Heart left ventricle (tissue), 16 donors: ENCODE data around the gene SPTBN1. TPM values are rescaled to one million over a fixed set of nuclear protein-coding genes. Genes with fewer than 3 reads are reported as not detected.

ENCODE experiments used
- ATAC-seq, 4 donors: fragments of 200-7000 bp; cut with Tn5 transposase; one replicate each; pipeline ENCODE4 v1.9.1; 2020 to 2022; ENCODE audit warnings: moderate library complexity in 4 of 4, mild to moderate bottlenecking in 3 of 4, moderate number of reproducible peaks in 1 of 4
- DNase-seq, 5 donors: peaks; one replicate each; pipeline ENCODE4 v3.0.0-alpha.2; 2020
- H3K27ac ChIP-seq, 12 donors: fragments of 200-600 bp; sonication (generic) in 4 of 12; one replicate each; pipeline versions ENCODE4 v1.5.0 to v1.8.0; 2016 to 2022; ENCODE audit warnings: mild to moderate bottlenecking in 2 of 12
- H3K27me3 ChIP-seq, 9 donors: fragments of 200-600 bp; sonication (generic) in 2 of 9; one replicate each; pipeline versions ENCODE4 v1.5.1 to v1.8.0; 2016 to 2022; ENCODE audit warnings: mild to moderate bottlenecking in 3 of 9
- H3K36me3 ChIP-seq, 9 donors: fragments of 200-600 bp; sonication (generic) in 2 of 9; one replicate each; pipeline versions ENCODE4 v1.5.0 to v1.8.0; 2018 to 2022; ENCODE audit warnings: mild to moderate bottlenecking in 2 of 9
- H3K4me1 ChIP-seq, 12 donors: fragments of 200-600 bp; sonication (generic) in 4 of 12; one replicate each; pipeline versions ENCODE4 v1.5.0 to v1.8.0; 2016 to 2022; ENCODE audit warnings: mild to moderate bottlenecking in 3 of 12
- H3K4me3 ChIP-seq, 12 donors: fragments of 200-600 bp; sonication (generic) in 4 of 12; one replicate each; pipeline versions ENCODE4 v1.5.0 to v1.8.0; 2017 to 2022; ENCODE audit warnings: mild to moderate bottlenecking in 9 of 12, moderate library complexity in 4 of 12
- H3K9me3 ChIP-seq, 12 donors: fragments of 200-600 bp; sonication (generic) in 4 of 12; one replicate each; pipeline versions ENCODE4 v1.5.0 to v1.8.0; 2016 to 2022; ENCODE audit warnings: mild to moderate bottlenecking in 1 of 12
- CTCF ChIP-seq, 12 donors: fragments of 200-600 bp; sonication (generic) in 4 of 12; IDR thresholded peaks; one replicate each; pipeline versions ENCODE4 v1.5.0 to v1.8.0; 2018 to 2022; ENCODE audit warnings: antibody characterized with exemption in 12 of 12, mild to moderate bottlenecking in 5 of 12
- POLR2A ChIP-seq, 2 donors: fragments of 450-650 bp; IDR thresholded peaks; one replicate each; pipeline ENCODE4 v1.6.1; 2017; ENCODE audit warnings: antibody characterized with exemption in 2 of 2, mild to moderate bottlenecking in 2 of 2, moderate library complexity in 2 of 2
- WGBS, 4 donors: extraction: QIAGEN DNeasy Blood & Tissue Kit in 2 of 4; methylation state at CpG; one replicate each; pipeline versions ENCODE4 v1.1.5 to v1.1.7; 2013 to 2018; 5-methylcytosine and 5-hydroxymethylcytosine counted together
- intact Hi-C, 10 donors: fragments of 100-400 bp; cut with DNase I; formaldehyde crosslinking; loops; one replicate each; pipeline versions ENCODE4 v1.11.1 to v1.14.2; 2022
- polyA plus RNA-seq, 2 donors: library from polyadenylated mRNA; stranded (reverse); fragments of 200-250 nt; gene quantifications; one replicate each; pipeline ENCODE4 v1.2.3, GENCODE V29; 2013
- total RNA-seq, 9 donors: library from RNA; depleted of rRNA in 2 of 9; stranded (reverse); fragments of >200 nt in 2 of 9; fragmentation: NEBNext Ultra II Directional in 3 of 9; extraction: Animal tissue kit (Norgen Biotek cat#: 25700) in 3 of 9; gene quantifications; one replicate each; pipeline versions ENCODE4 v1.1.0 to v1.2.4, GENCODE V29; 2016 to 2023
- donor health status: ischemic (EF 13 %, LVEDD 7.1; RV severe dilation, severe dysfunction).
- donor health status: healthy with polysubstance abuse.
- donor health status: DM: no; HTN: yes; CAD: no.
- donor health status: DM: no; HTN: no; CAD: no.
- donor health status: ischemic (EF 25% LVEDD 6.9; RV normal size, moderate dysfunction).
- donor health status: ischemic (EF 25% LVEDD 5.7; RV mildly dilated, moderate dysfunction).
- donor health status: healthy.
- donor health status: DM: yes; HTN: yes; CAD: no.
- donor health status: ischemic (EF 35%, LVEDD 5.7; RV mildly dilated, moderate dysfunction).
- donor health status: nonischemic (EF 11% LVEDD 7.7; RV severe dilation, severe dysfunction).
- donor health status: DM: yes; HTN: yes; CAD: no.
- donor health status: PGD.
- donor health status: ischemic (EF 29% LVEDD 5.4; RV normal size, mild dysfunction).
- donor health status: nonischemic (EF 23%, LVEDD 6.1; RV moderate dilation, normal function).

SPTBN1 gene
- total and polyA plus RNA-seq, 11 donors, result 124 to 659 (median 422) TPM

- TF ChIP-seq CTCF (IDR thresholded peaks at IDR 0.05) (no peak), POLR2A (IDR thresholded peaks at IDR 0.05) (no peak)
- ATAC-seq (no peak), DNase-seq (no peak)
- Histone ChIP-seq H3K9me3 (no peaks in the 10 kb centered on the region), H3K36me3 (peaks cover 0 to 28% (median 0%) of the 10 kb centered on the region in 9 donors), H3K27ac (no peak overlapping the region), H3K4me1 (peaks cover 6 to 91% (median 79%) of the 10 kb centered on the region in 12 donors), H3K27me3 (no peaks in the 10 kb centered on the region), H3K4me3 (no peak overlapping the region)
- intact Hi-C loops, result loop anchor here in 1 of 10 donors (10.0 kb wide), 1 partner anchor 184 kb away; a partner anchor contains a TSS
- 25 to 44% (median 29%) methylated on average over 2 of the region's 2 CpGs for WGBS, 4 donors
Measured at GRCh38 chr2:54518430-54518829, 62.3 kb downstream of the SPTBN1 start.

GRCh38 chr2:54519841-54520459 lies 63.8 kb downstream of the SPTBN1 start:
- Histone ChIP-seq H3K27me3 (no peaks in the 10 kb centered on the region), H3K4me3 (no peak overlapping the region), H3K4me1 (peaks cover 8 to 91% (median 80%) of the 10 kb centered on the region in 12 donors), H3K9me3 (no peaks in the 10 kb centered on the region), H3K27ac (peak overlapping the region in 1 of 12 donors; percentile 10), H3K36me3 (peaks cover 0 to 28% (median 0%) of the 10 kb centered on the region in 9 donors)
- WGBS, 4 donors, result 54 to 66% (median 62%) methylated on average over 12 of the region's 12 CpGs
- ATAC-seq (no peak), DNase-seq (no peak)
- no peak for TF ChIP-seq POLR2A (IDR thresholded peaks at IDR 0.05)
- TF ChIP-seq CTCF (IDR thresholded peaks at IDR 0.05), result no peak
- intact Hi-C loops, result loop anchor here in 7 of 10 donors (5.0 to 10.0 kb wide), 10 partner anchors 37 to 315 kb away; a partner anchor contains a TSS

- 33 to 53% (median 46%) methylated on average over 3 of the region's 3 CpGs for WGBS, 4 donors
- DNase-seq (no peak), ATAC-seq (no peak)
- H3K27ac ChIP-seq, result peak overlapping the region in 2 of 12 donors; percentile 27 to 37
- no peak overlapping the region for H3K4me3 ChIP-seq
- no peaks in the 10 kb centered on the region for H3K9me3 ChIP-seq
- H3K36me3 ChIP-seq, result peaks cover 0 to 24% (median 0%) of the 10 kb centered on the region in 9 donors
- intact Hi-C loops, result loop anchor here in 6 of 10 donors (5.0 to 10.0 kb wide), 9 partner anchors 37 to 316 kb away; no protein-coding TSS in a partner anchor
- no peaks in the 10 kb centered on the region for H3K27me3 ChIP-seq
- H3K4me1 ChIP-seq, result peaks cover 12 to 91% (median 82%) of the 10 kb centered on the region in 12 donors
- TF ChIP-seq CTCF (IDR thresholded peaks at IDR 0.05), result no peak
- no peak for TF ChIP-seq POLR2A (IDR thresholded peaks at IDR 0.05)
Measured at GRCh38 chr2:54520687-54521086, 64.6 kb downstream of the SPTBN1 start.

GRCh38 chr2:54522624-54523281 lies 66.6 kb downstream of the SPTBN1 start:
- peak overlapping the region in 5 of 12 donors; percentile 6 to 82 (median 59) for H3K27ac ChIP-seq
- no peaks in the 10 kb centered on the region for H3K9me3 ChIP-seq
- ATAC-seq (peak in 2 of 4 donors; percentile 37 to 47), DNase-seq (peak in 2 of 5 donors; percentile 45)
- H3K36me3 ChIP-seq, result peaks cover 0 to 34% (median 19%) of the 10 kb centered on the region in 9 donors
- intact Hi-C loops, result loop anchor here in 7 of 10 donors (2.0 to 10.0 kb wide), 10 partner anchors 35 to 318 kb away; no protein-coding TSS in a partner anchor
- H3K4me3 ChIP-seq, result no peak overlapping the region
- no peaks in the 10 kb centered on the region for H3K27me3 ChIP-seq
- TF ChIP-seq CTCF (IDR thresholded peaks at IDR 0.05) (peak; percentile 42 to 68 (median 59)), POLR2A (IDR thresholded peaks at IDR 0.05) (no peak)
- WGBS, 4 donors, result 39 to 47% (median 41%) methylated on average over 5 of the region's 5 CpGs
- H3K4me1 ChIP-seq, result peaks cover 8 to 94% (median 87%) of the 10 kb centered on the region in 12 donors
